Esophagus muscularis mucosa (tissue), 4 donors: ENCODE data around the gene PRIMA1. TPM values are rescaled to one million over a fixed set of nuclear protein-coding genes. Genes with fewer than 3 reads are reported as not detected.

Experiments used
- DNase-seq: peaks from one replicate; pipeline ENCODE4 v3.0.0-alpha.2; 2017; ENCODE audit errors: extremely low spot score
- H3K27ac ChIP-seq, 4 donors: fragments of 200-600 bp; sonication (generic); replicated peaks in 1 of 4; 1 replicate in 3 of 4; 2 replicates in 1 of 4; pipeline ENCODE4 v1.5.1; 2016 to 2019; ENCODE audit warnings: mild to moderate bottlenecking in 1 of 4
- H3K27me3 ChIP-seq, 4 donors: fragments of 200-600 bp; sonication (generic); one replicate each; pipeline versions ENCODE4 v1.5.1 to v1.6.0; 2016 to 2019
- H3K36me3 ChIP-seq, 4 donors: fragments of 200-600 bp; sonication (generic); one replicate each; pipeline ENCODE4 v1.5.1; 2016 to 2019
- H3K4me1 ChIP-seq, 4 donors: fragments of 200-600 bp; sonication (generic); one replicate each; pipeline ENCODE4 v1.5.1; 2016 to 2019
- H3K4me3 ChIP-seq, 4 donors: fragments of 200-600 bp; sonication (generic); 1 replicate in 2 of 4; 2 replicates in 2 of 4; pipeline ENCODE4 v1.5.1; 2016 to 2019; ENCODE audit warnings: mild to moderate bottlenecking in 4 of 4, moderate library complexity in 1 of 4
- H3K9me3 ChIP-seq, 4 donors: fragments of 200-600 bp; sonication (generic); 1 replicate in 3 of 4; 2 replicates in 1 of 4; pipeline ENCODE4 v1.5.1; 2016 to 2019
- EP300 ChIP-seq: sonication (generic); formaldehyde crosslinking; IDR thresholded peaks from one replicate; pipeline ENCODE4 v1.6.1; 2017; ENCODE audit warnings: antibody characterized with exemption
- POLR2A ChIP-seq: fragments of 450-650 bp; IDR thresholded peaks from one replicate; pipeline ENCODE4 v1.6.1; 2017; ENCODE audit warnings: antibody characterized with exemption, moderate library complexity, mild to moderate bottlenecking, low read depth
- POLR2AphosphoS5 ChIP-seq, 2 donors: sonication (generic); formaldehyde crosslinking; IDR thresholded peaks; one replicate each; pipeline ENCODE4 v1.6.1; 2017; ENCODE audit warnings: antibody characterized with exemption in 2 of 2
- WGBS: methylation state at CpG from one replicate; pipeline ENCODE4 v1.1.5; 2018; 5-methylcytosine and 5-hydroxymethylcytosine counted together
- intact Hi-C: fragments of 100-400 bp; cut with DNase I; formaldehyde crosslinking; loops from one replicate; pipeline ENCODE4 v1.15.1; 2023
- total RNA-seq, 4 donors: library from RNA; depleted of rRNA; stranded (reverse); fragments of >200 nt; gene quantifications; one replicate each; pipeline versions ENCODE4 v1.1.0 to v1.2.1, GENCODE V29; 2016
- TF ChIP-seq, protein P1 (sequence below), 3 experiments: fragments of 200-600 bp in 2 of 3; fragments of 450-650 bp in 1 of 3; sonication (generic) in 2 of 3; IDR thresholded peaks; one replicate each; pipeline ENCODE4 v1.5.1; 2017 to 2019; ENCODE audit warnings: antibody characterized with exemption in 3 of 3, mild to moderate bottlenecking in 2 of 3, moderate library complexity in 1 of 3

The PRIMA1 gene
- total RNA-seq, 4 donors from 2014 or later, result 18.7 to 30.9 (median 21.8) TPM

GRCh38 chr14:93675651-93676050 lies 112.6 kb downstream of the PRIMA1 start:
- no peaks in the 10 kb centered on the region for H3K36me3 ChIP-seq
- H3K27me3 ChIP-seq, result no peaks in the 10 kb centered on the region
- no peak overlapping the region for H3K4me3 ChIP-seq
- intact Hi-C loops, result no loop called here
- TF ChIP-seq POLR2AphosphoS5 (IDR thresholded peaks at IDR 0.05) (no peak), POLR2A (no peak), EP300 (no peak)
- TF ChIP-seq, protein P1, sequence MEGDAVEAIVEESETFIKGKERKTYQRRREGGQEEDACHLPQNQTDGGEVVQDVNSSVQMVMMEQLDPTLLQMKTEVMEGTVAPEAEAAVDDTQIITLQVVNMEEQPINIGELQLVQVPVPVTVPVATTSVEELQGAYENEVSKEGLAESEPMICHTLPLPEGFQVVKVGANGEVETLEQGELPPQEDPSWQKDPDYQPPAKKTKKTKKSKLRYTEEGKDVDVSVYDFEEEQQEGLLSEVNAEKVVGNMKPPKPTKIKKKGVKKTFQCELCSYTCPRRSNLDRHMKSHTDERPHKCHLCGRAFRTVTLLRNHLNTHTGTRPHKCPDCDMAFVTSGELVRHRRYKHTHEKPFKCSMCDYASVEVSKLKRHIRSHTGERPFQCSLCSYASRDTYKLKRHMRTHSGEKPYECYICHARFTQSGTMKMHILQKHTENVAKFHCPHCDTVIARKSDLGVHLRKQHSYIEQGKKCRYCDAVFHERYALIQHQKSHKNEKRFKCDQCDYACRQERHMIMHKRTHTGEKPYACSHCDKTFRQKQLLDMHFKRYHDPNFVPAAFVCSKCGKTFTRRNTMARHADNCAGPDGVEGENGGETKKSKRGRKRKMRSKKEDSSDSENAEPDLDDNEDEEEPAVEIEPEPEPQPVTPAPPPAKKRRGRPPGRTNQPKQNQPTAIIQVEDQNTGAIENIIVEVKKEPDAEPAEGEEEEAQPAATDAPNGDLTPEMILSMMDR (IDR thresholded peaks at IDR 0.05), result no peak
- no peaks in the 10 kb centered on the region for H3K4me1 ChIP-seq
- DNase-seq, result no peak
- H3K27ac ChIP-seq, result no peak overlapping the region
- no peaks in the 10 kb centered on the region for H3K9me3 ChIP-seq

DNA sequence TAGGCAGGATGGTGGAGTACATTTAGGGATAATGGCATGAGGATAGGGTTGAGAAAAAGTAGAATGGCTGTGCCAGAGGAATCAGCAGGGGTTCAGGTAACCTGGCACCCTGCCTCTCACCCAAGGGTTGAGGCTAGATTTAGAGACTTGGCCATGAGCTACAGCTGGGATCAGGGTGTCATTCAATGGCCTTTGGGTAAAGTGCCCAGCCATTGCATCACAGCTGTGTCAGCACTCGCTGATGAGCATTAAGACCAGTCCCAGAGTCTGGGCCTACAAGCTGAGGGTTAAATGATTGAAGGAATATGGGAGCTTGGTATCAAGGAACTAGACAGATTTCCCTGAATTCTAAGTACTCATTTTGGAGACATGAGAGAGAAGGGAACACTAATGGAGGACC lies 113.9 kb downstream of the PRIMA1 start:
- H3K27ac ChIP-seq, result no peak overlapping the region
- H3K36me3 ChIP-seq, result no peaks in the 10 kb centered on the region
- WGBS, result 90% methylated on average over 1 of the region's 1 CpG
- TF ChIP-seq, protein P1 (IDR thresholded peaks at IDR 0.05), result no peak
- TF ChIP-seq POLR2AphosphoS5 (IDR thresholded peaks at IDR 0.05) (no peak), EP300 (no peak), POLR2A (no peak)
- H3K4me1 ChIP-seq, result no peaks in the 10 kb centered on the region
- intact Hi-C loops, result no loop called here
- no peaks in the 10 kb centered on the region for H3K27me3 ChIP-seq
- H3K9me3 ChIP-seq, result no peaks in the 10 kb centered on the region
- no peak overlapping the region for H3K4me3 ChIP-seq
- no peak for DNase-seq

DNA sequence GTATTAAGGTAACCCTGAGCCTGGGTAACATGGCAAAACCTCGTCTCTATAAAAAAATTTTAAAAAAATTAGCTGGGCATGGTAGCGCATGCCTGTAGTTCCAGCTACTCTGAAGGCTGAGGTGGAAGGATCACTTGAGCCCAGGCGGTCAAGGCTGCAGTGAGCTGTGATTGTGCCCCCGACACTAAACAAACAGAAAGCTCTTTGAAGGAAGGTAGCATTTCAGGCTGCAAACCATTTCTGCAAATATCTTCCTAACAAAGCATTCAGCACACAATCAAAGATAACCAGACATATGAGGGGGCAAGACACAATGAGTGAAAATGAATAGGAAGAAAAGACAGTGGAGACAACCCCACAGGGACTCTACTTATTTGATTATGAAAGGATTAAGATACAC lies 118.7 kb downstream of the PRIMA1 start:
- Histone ChIP-seq H3K36me3 (no peaks in the 10 kb centered on the region), H3K4me3 (no peak overlapping the region), H3K9me3 (peaks cover 0 to 20% (median 17%) of the 10 kb centered on the region in 4 donors), H3K27me3 (no peaks in the 10 kb centered on the region), H3K27ac (no peak overlapping the region), H3K4me1 (no peaks in the 10 kb centered on the region)
- WGBS, result 85% methylated on average over 4 of the region's 4 CpGs
- TF ChIP-seq, protein P1 (IDR thresholded peaks at IDR 0.05), result no peak
- TF ChIP-seq POLR2A (no peak), POLR2AphosphoS5 (IDR thresholded peaks at IDR 0.05) (no peak), EP300 (no peak)
- intact Hi-C loops, result no loop called here
- no peak for DNase-seq

Other genes with a start within 250 kb of the PRIMA1 start
- not detected for gene FAM181A, start 138.9 kb upstream of the PRIMA1 start, total RNA-seq
- 100 to 1,000 TPM in 3 of 4 donors, 10 to 100 TPM in 1; 53.5 to 164 (median 105) TPM for gene ASB2, start 188.1 kb upstream of the PRIMA1 start, total RNA-seq
- gene CCDC197, start 208.8 kb upstream of the PRIMA1 start, total RNA-seq, result not detected
- gene OTUB2, start 237.9 kb upstream of the PRIMA1 start, total RNA-seq, result under 1 TPM in 3 of 4 donors, not detected in 1; 0.42 to 0.63 (median 0.52) TPM